Measurements from ENCODE around the gene VRK3. TPM values are rescaled to one million over a fixed set of nuclear protein-coding genes. Genes with fewer than 3 reads are reported as not detected.

Gene VRK3
- total and polyA plus RNA-seq, 2 of the 4 experiments (the other 2 are of a cell fraction): 28.7 to 35.8 TPM

GRCh38 chr19:50003810-50004419 is 21.3 kb downstream of the VRK3 start (continued):
- no peak for TF ChIP-seq CEBPB (IDR thresholded peaks at IDR 0.05; ENCODE audit: low read depth, low read length)

- H4K20me1 ChIP-seq (ENCODE audit: insufficient read depth, low read length): peaks cover 24% of the 10 kb centered on the region
- H3K4me2 ChIP-seq (ENCODE audit: low read depth, low read length): no peak overlapping the region
- 0 out of 2 replicates have a peak overlapping the region, but pooled peaks have one; percentile 29 for H3K14ac ChIP-seq (replicated peaks; ENCODE audit: low read depth, low read length)
- whole genome bisulfite sequencing, 2 experiments (ENCODE audit: extremely low coverage in 2 of 2, insufficient read length in 1 of 2): 96% methylated on average over 9 of the region's 17 CpGs; no CpG with 5 or more reads in 1 of the 2 experiments
- H3K23ac ChIP-seq (ENCODE audit: low read depth, low read length): no peak overlapping the region
- peak overlapping the region; percentile 26; the same call in 1 of the 3 replicates for H2BK15ac ChIP-seq (ENCODE audit: low read depth, low read length)
- no peaks in the 10 kb centered on the region for H3K27me3 ChIP-seq (ENCODE audit: control insufficient read depth, insufficient read depth, low read length)
- no peak overlapping the region for H3K18ac ChIP-seq (ENCODE audit: low read depth, low read length)
- H3K4ac ChIP-seq (ENCODE audit: low read depth, low read length): peak overlapping the region; percentile 6; the same call in 1 of the 2 replicates
- H3K79me1 ChIP-seq (ENCODE audit: low read depth in 1 of 2, low read length in 2 of 2): peaks cover 12 to 55% of the 10 kb centered on the region in 2 experiments
- no peak overlapping the region for H2AK9ac ChIP-seq (replicated peaks; ENCODE audit: low read depth, low read length, poor library complexity)
- in situ Hi-C loops (cut with MboI; ENCODE audit: low sequenced_read_pairs): no loop called here
- intact Hi-C loops (cut with micrococcal nuclease): no loop called here
- no peak overlapping the region for H3K56ac ChIP-seq (ENCODE audit: extremely low read depth, insufficient read depth, low read length)
- no peaks in the 10 kb centered on the region for H3K9me3 ChIP-seq (ENCODE audit: control insufficient read depth, insufficient read depth, low read length)
- H3K4me1 ChIP-seq (ENCODE audit: control insufficient read depth, insufficient read depth, low read length): peaks cover 10% of the 10 kb centered on the region
- no peak overlapping the region for H4K5ac ChIP-seq (ENCODE audit: low read depth, low read length)
- H2AFZ ChIP-seq (replicated peaks; ENCODE audit: low read length, poor library complexity): no peak overlapping the region
- DNase-seq (no peak), ATAC-seq (ENCODE audit: low read depth) (no peak)
- ChIA-PET POLR2A (ENCODE audit: unreplicated experiment) (no interaction called here), CTCF (no interaction called here)
- H3K36me3 ChIP-seq (ENCODE audit: control insufficient read depth, insufficient read depth, low read length): peaks cover 70% of the 10 kb centered on the region
- no peak overlapping the region for H3K4me3 ChIP-seq (ENCODE audit: insufficient read depth, low read depth, low read length)
- no peak overlapping the region for H4K91ac ChIP-seq (ENCODE audit: insufficient read depth, low read depth, low read length)
- H2BK20ac ChIP-seq (ENCODE audit: low read depth, low read length): peak overlapping the region; percentile 8; the same call in 1 of the 2 replicates
- no TSS peak for BruUV-seq (replicated peaks)
- no peak overlapping the region for H3K27ac ChIP-seq (ENCODE audit: insufficient read depth, low read length)
- H4K8ac ChIP-seq (ENCODE audit: low read depth in 2 of 2, low read length in 2 of 2): no peak overlapping the region
- H2AK5ac ChIP-seq (ENCODE audit: low read depth, low read length): peak overlapping the region; percentile 8; the same call in 1 of the 2 replicates
- H2BK5ac ChIP-seq (ENCODE audit: low read depth, low read length, poor library complexity, severe bottlenecking): no peak overlapping the region
- dilution Hi-C loops (cut with HindIII; ENCODE audit: low sequenced_read_pairs, unreplicated experiment): no loop called here
- H3K9me1 ChIP-seq (ENCODE audit: insufficient read depth, low read length): peaks cover 22% of the 10 kb centered on the region
- no peak overlapping the region for H3K9ac ChIP-seq (ENCODE audit: low read depth, low read length)
- H2BK120ac ChIP-seq (ENCODE audit: low read depth, low read length): no peak overlapping the region; the same call in 1 of the 2 replicates
- TF ChIP-seq BHLHE40 (IDR thresholded peaks at IDR 0.05; ENCODE audit: low read depth, low read length): no peak
- TF ChIP-seq CTCF (conservative IDR thresholded peaks at IDR 0.05; ENCODE audit: low read depth, low read length): no peak
- no peak for TF ChIP-seq FOS (IDR thresholded peaks at IDR 0.05; ENCODE audit: low read depth, low read length)
- no peak for TF ChIP-seq CEBPB (IDR thresholded peaks at IDR 0.05; ENCODE audit: low read depth, low read length)
- TF ChIP-seq SMC3 (IDR thresholded peaks at IDR 0.05; ENCODE audit: low read depth, low read length): no peak
- TF ChIP-seq USF2 (IDR thresholded peaks at IDR 0.05; ENCODE audit: low read depth, low read length): no peak
- TF ChIP-seq POLR2A (IDR thresholded peaks at IDR 0.05; ENCODE audit: low read depth, low read length): no peak
- no peak for TF ChIP-seq RCOR1 (IDR thresholded peaks at IDR 0.05; ENCODE audit: insufficient replicate concordance, low read length)
- no peak for TF ChIP-seq CHD1 (IDR thresholded peaks at IDR 0.05; ENCODE audit: low read depth, low read length)
- no peak for TF ChIP-seq RFX5 (IDR thresholded peaks at IDR 0.05; ENCODE audit: low read depth, low read length)
- no peak for TF ChIP-seq MAFK (IDR thresholded peaks at IDR 0.05; ENCODE audit: low read depth, low read length)
- TF ChIP-seq MXI1 (IDR thresholded peaks at IDR 0.05; ENCODE audit: borderline replicate concordance, low read depth, low read length): no peak
- TF ChIP-seq MAZ (IDR thresholded peaks at IDR 0.05; ENCODE audit: borderline replicate concordance, low read depth, low read length): no peak
- TF ChIP-seq NFE2L2 (IDR thresholded peaks at IDR 0.05; ENCODE audit: low read depth, low read length): no peak
- no peak for TF ChIP-seq RAD21 (IDR thresholded peaks at IDR 0.05; ENCODE audit: low read length)
Measured at GRCh38 chr19:50003254-50003788, 21.9 kb downstream of the VRK3 start.

All from IMR-90 (cell line).